IMR-90 (cell line): ENCODE measurements around the gene LMNB1.

Source experiments
- BHLHE40 ChIP-seq: fragments of 150-350 bp; IDR thresholded peaks from 2 replicates; pipeline ENCODE4 v1.6.1; 2016; ENCODE audit warnings: mild to moderate bottlenecking, low read depth, low read length
- TF ChIP-seq, protein P1 (sequence below): conservative IDR thresholded peaks from 2 replicates; pipeline ENCODE4 v1.5.1; 2012; ENCODE audit warnings: mild to moderate bottlenecking, low read depth, low read length, improper control_type of control experiment

DNA sequence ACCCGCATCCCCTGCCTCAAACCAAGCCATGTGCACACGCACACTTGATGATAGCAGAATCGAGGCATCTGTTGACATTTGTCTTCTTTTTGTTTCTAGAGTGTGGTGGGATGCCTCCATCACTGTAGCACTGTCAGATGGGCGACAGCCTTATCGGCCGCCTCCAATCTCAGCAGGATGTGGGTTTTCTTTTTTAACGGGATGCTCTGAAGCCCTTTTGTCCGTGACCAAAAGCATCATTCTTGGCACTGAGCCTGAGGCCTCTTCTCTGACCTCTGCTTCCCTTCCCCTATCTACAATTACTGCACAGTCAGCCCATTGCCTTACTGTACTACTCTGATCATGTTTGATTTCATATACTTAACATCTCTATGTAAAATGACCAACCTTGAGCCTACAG is 78.3 kb downstream of the LMNB1 start:
- TF ChIP-seq BHLHE40, result no peak
- TF ChIP-seq, protein P1, sequence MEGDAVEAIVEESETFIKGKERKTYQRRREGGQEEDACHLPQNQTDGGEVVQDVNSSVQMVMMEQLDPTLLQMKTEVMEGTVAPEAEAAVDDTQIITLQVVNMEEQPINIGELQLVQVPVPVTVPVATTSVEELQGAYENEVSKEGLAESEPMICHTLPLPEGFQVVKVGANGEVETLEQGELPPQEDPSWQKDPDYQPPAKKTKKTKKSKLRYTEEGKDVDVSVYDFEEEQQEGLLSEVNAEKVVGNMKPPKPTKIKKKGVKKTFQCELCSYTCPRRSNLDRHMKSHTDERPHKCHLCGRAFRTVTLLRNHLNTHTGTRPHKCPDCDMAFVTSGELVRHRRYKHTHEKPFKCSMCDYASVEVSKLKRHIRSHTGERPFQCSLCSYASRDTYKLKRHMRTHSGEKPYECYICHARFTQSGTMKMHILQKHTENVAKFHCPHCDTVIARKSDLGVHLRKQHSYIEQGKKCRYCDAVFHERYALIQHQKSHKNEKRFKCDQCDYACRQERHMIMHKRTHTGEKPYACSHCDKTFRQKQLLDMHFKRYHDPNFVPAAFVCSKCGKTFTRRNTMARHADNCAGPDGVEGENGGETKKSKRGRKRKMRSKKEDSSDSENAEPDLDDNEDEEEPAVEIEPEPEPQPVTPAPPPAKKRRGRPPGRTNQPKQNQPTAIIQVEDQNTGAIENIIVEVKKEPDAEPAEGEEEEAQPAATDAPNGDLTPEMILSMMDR, result no peak
